GM12878 (cell line): Measurements from ENCODE around the gene CCDC63. TPM values are rescaled to one million over a fixed set of nuclear protein-coding genes. Genes with fewer than 3 reads are reported as not detected.

Source experiments
- ATAC-seq: fragments of 200-7000 bp; cut with Tn5 transposase; 3 replicates; pipeline ENCODE4 v1.9.1; 2020; ENCODE audit warnings: mild to moderate bottlenecking, moderate library complexity
- BruUV-seq: library from RNA; stranded (reverse); fragments of 400-500 nt; replicated peaks from 2 replicates; lab custom pipeline; 2021; lab: Mats Ljungman, UMichigan
- CTCF ChIA-PET: fragments of 300-600 bp; sonication (Branson Sonifier 250); formaldehyde crosslinking; extraction: SDS; loops from one replicate; lab custom pipeline; 2021; ENCODE audit warnings: inconsistent platforms; lab: Yijun Ruan, JAX
- POLR2A ChIA-PET: fragments of 350-600 bp; formaldehyde crosslinking; extraction: SDS; loops from one replicate; lab custom pipeline; 2021; ENCODE audit warnings: inconsistent platforms; lab: Charles Lee
- RAD21 ChIA-PET: fragments of 300-600 bp; sonication (Branson Sonifier 250); formaldehyde crosslinking; loops from one replicate; lab custom pipeline; 2023; ENCODE audit warnings: antibody characterized with exemption; ENCODE audit not compliant: unreplicated experiment; lab: Charles Lee
- SMC1A ChIA-PET: fragments of 300-600 bp; sonication (Branson Sonifier 250); formaldehyde crosslinking; loops from one replicate; lab custom pipeline; 2023; ENCODE audit not compliant: unreplicated experiment, uncharacterized antibody; lab: Charles Lee
- DNase-seq: peaks from one replicate; pipeline ENCODE4 v3.0.0-alpha.2; 2011; ENCODE audit warnings: low read depth, low spot score
- FAIRE-seq: peaks from 3 replicates; lab custom pipeline; 2011; peaks lifted over from hg19 to GRCh38; lab: Jason Lieb, UNC
- H2AFZ ChIP-seq: 2 replicates; pipeline ENCODE4 v1.6.0; 2011; ENCODE audit warnings: low read depth, low read length, control low read depth; ENCODE audit not compliant: control insufficient read depth
- H3K27ac ChIP-seq: 2 replicates; pipeline ENCODE4 v1.5.1; 2011; ENCODE audit warnings: control low read depth; ENCODE audit not compliant: control insufficient read depth, insufficient read depth
- H3K27me3 ChIP-seq, 2 experiments: replicated peaks in 1 of 2; 2 replicates each; pipeline versions ENCODE4 v1.6.0 to v1.6.1; 2011; ENCODE audit warnings: low read length in 1 of 2; ENCODE audit not compliant: control insufficient read depth in 2 of 2, insufficient read depth in 2 of 2
- H3K36me3 ChIP-seq, 2 experiments: 2 replicates each; pipeline ENCODE4 v1.5.1; 2011; ENCODE audit warnings: low read length in 1 of 2; ENCODE audit not compliant: control insufficient read depth in 2 of 2, insufficient read depth in 2 of 2
- H3K4me1 ChIP-seq: 2 replicates; pipeline ENCODE4 v1.6.1; 2011; ENCODE audit warnings: mild to moderate bottlenecking, low read length, moderate library complexity, mixed read lengths; ENCODE audit not compliant: control insufficient read depth, insufficient read depth
- H3K4me2 ChIP-seq: 2 replicates; pipeline ENCODE4 v1.6.0; 2011; ENCODE audit warnings: control low read depth; ENCODE audit not compliant: control insufficient read depth, insufficient read depth
- H3K4me3 ChIP-seq: fragments of 200-600 bp; sonication (generic); 2 replicates; pipeline ENCODE4 v1.5.1; 2016
- H3K79me2 ChIP-seq: 2 replicates; pipeline ENCODE4 v1.6.0; 2011; ENCODE audit warnings: low read length; ENCODE audit not compliant: control insufficient read depth, insufficient read depth
- H3K9ac ChIP-seq: 2 replicates; pipeline ENCODE4 v1.8.0; 2011; ENCODE audit warnings: low read length, control low read depth, mixed read lengths; ENCODE audit not compliant: control insufficient read depth, insufficient read depth
- H3K9me3 ChIP-seq: replicated peaks from 3 replicates; pipeline ENCODE4 v1.5.1; 2011; ENCODE audit warnings: mild to moderate bottlenecking, low read length; ENCODE audit not compliant: control insufficient read depth, insufficient read depth
- H4K20me1 ChIP-seq: 2 replicates; pipeline ENCODE4 v1.6.0; 2011; ENCODE audit not compliant: control insufficient read depth, insufficient read depth
- ATF2 ChIP-seq: IDR thresholded peaks from 2 replicates; pipeline ENCODE4 v1.6.1; 2012; ENCODE audit warnings: low read length, inconsistent platforms
- EZH2 ChIP-seq: IDR thresholded peaks from 2 replicates; pipeline ENCODE4 v1.6.1; 2012; ENCODE audit warnings: low read depth, mild to moderate bottlenecking, control low read depth, inconsistent platforms, low read length, borderline replicate concordance; ENCODE audit not compliant: control insufficient read depth
- JUNB ChIP-seq: IDR thresholded peaks from 2 replicates; pipeline ENCODE4 v1.6.1; 2016; ENCODE audit warnings: antibody characterized with exemption, mild to moderate bottlenecking
- KLF5 ChIP-seq: fragments of 450-650 bp; IDR thresholded peaks from 2 replicates; pipeline ENCODE4 v1.6.1; 2014; ENCODE audit warnings: mild to moderate bottlenecking; ENCODE audit not compliant: partially characterized antibody
- MTA3 ChIP-seq: IDR thresholded peaks from 2 replicates; pipeline ENCODE4 v1.6.1; 2012; ENCODE audit warnings: low read length, inconsistent platforms, borderline replicate concordance
- NR2C2 ChIP-seq: IDR thresholded peaks from 2 replicates; pipeline ENCODE4 v1.6.1; 2011; ENCODE audit warnings: borderline replicate concordance, low read depth; ENCODE audit not compliant: control insufficient read depth, insufficient read length
- RCOR1 ChIP-seq: conservative IDR thresholded peaks from 2 replicates; pipeline ENCODE4 v1.6.1; 2012; ENCODE audit warnings: low read depth, low read length, improper control_type of control experiment
- WRNIP1 ChIP-seq: IDR thresholded peaks from 2 replicates; pipeline ENCODE4 v1.6.1; 2011; ENCODE audit warnings: low read depth, low read length, improper control_type of control experiment, borderline replicate concordance
- ZNF592 ChIP-seq: fragments of 450-650 bp; IDR thresholded peaks from 2 replicates; pipeline ENCODE4 v1.6.1; 2017; ENCODE audit warnings: mild to moderate bottlenecking, moderate library complexity
- ZNF622 ChIP-seq: fragments of 450-650 bp; IDR thresholded peaks from 2 replicates; pipeline ENCODE4 v1.6.1; 2017; ENCODE audit warnings: mild to moderate bottlenecking, inconsistent platforms
- WGBS: methylation state at CpG from one replicate; pipeline ENCODE4 v1.1.6; 2016; ENCODE audit warnings: low lambda C conversion rate; ENCODE audit not compliant: insufficient replicate concordance, insufficient coverage; ENCODE audit errors: missing lambda C conversion rate; 5-methylcytosine and 5-hydroxymethylcytosine counted together
- in situ Hi-C: fragments of 300-500 bp; cut with MboI; formaldehyde crosslinking; loops from 9 replicates; pipeline ENCODE4 v1.14.3; 2018; ENCODE audit warnings: mixed read lengths
- intact Hi-C: fragments of 100-400 bp; cut with micrococcal nuclease; formaldehyde crosslinking; loops from one replicate; pipeline ENCODE4 v1.14.2; 2022; ENCODE audit not compliant: unreplicated experiment
- polyA plus RNA-seq, 11 experiments: library from polyadenylated mRNA; depleted of rRNA in 4 of 11; unstranded in 6 of 11; stranded (reverse) in 5 of 11; fragments of >200 nt; fragmentation: Nextera tagmentation in 4 of 11; fragmentation: Illumina TruSeq in 1 of 11; extraction: Ambion mirVana in 4 of 11; extraction: Trizol in 1 of 11; gene quantifications; 1 replicate in 1 of 11; 2 replicates in 10 of 11; pipeline versions ENCODE4 v1.2.1 to v1.2.3, GENCODE V29; 2011 to 2016; ENCODE audit warnings: inconsistent platforms in 2 of 11, missing spikeins in 2 of 11, low read depth in 1 of 11
- total RNA-seq, 4 experiments: library from RNA; depleted of rRNA in 3 of 4; stranded (reverse); fragments of >200 nt in 3 of 4; fragmentation: Illumina TruSeq in 1 of 4; extraction: Trizol in 1 of 4; gene quantifications; 2 replicates each; pipeline versions ENCODE4 v1.2.1 to v1.2.3, GENCODE V29; 2013 to 2021
- TF ChIP-seq, protein P1 (sequence below): IDR thresholded peaks from 2 replicates; pipeline ENCODE4 v1.6.1; 2011; ENCODE audit warnings: mild to moderate bottlenecking, low read depth, low read length, moderate library complexity; ENCODE audit not compliant: insufficient replicate concordance
- TF ChIP-seq, protein P2 (sequence below): IDR thresholded peaks from 2 replicates; pipeline ENCODE4 v1.6.1; 2012; ENCODE audit warnings: mild to moderate bottlenecking, low read depth, low read length

CCDC63 gene
- total and polyA plus RNA-seq, 10 of the 15 experiments (the other 5 are each of a cell fraction or from before 2014, with no cell fraction given) = not detected

GRCh38 chr12:110850762-110851161 is 4.0 kb downstream of the CCDC63 start (continued):
- TF ChIP-seq ZNF592 (no peak), NR2C2 (no peak), EZH2 (no peak)
- TF ChIP-seq, protein P1, sequence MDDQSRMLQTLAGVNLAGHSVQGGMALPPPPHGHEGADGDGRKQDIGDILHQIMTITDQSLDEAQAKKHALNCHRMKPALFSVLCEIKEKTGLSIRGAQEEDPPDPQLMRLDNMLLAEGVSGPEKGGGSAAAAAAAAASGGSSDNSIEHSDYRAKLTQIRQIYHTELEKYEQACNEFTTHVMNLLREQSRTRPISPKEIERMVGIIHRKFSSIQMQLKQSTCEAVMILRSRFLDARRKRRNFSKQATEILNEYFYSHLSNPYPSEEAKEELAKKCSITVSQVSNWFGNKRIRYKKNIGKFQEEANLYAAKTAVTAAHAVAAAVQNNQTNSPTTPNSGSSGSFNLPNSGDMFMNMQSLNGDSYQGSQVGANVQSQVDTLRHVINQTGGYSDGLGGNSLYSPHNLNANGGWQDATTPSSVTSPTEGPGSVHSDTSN = no peak

DNA sequence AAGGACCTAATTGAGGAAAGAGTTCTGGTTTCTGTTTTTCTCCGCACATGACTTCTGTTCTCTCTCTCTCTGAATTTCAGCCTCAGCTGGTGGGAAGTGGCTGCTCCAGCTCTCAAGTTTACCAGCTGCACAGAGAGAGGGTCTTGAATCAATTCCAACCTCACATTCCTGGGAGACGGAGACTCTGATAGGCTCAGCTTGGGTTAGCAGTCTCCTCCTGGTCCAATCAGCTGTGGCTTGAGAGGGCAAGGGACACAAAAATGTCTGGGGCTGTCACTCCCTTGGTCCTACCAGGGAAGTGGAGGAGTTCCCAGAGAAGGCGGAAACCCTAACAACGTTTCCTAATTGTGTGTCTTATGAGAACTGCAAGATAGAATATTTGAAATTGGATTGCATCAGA is 7.0 kb downstream of the CCDC63 start:
- FAIRE-seq = no peak
- Histone ChIP-seq H3K36me3 (no peaks in the 10 kb centered on the region), H3K4me1 (no peaks in the 10 kb centered on the region), H3K9ac (no peak overlapping the region), H3K9me3 (no peaks in the 10 kb centered on the region), H4K20me1 (no peaks in the 10 kb centered on the region), H3K4me2 (no peak overlapping the region), H2AFZ (no peak overlapping the region), H3K79me2 (no peaks in the 10 kb centered on the region), H3K27me3 (no peaks in the 10 kb centered on the region; a peak in 2 of 4 replicates), H3K4me3 (no peak overlapping the region), H3K27ac (no peak overlapping the region)
- in situ Hi-C loops (no loop called here), intact Hi-C loops (no loop called here)
- DNase-seq = no peak
- RAD21 ChIA-PET = no interaction called here
- BruUV-seq = no TSS peak
- WGBS = 56% methylated on average over 4 of the region's 4 CpGs
- POLR2A ChIA-PET = no interaction called here
- CTCF ChIA-PET = interaction anchor here (1.4 kb wide), 1 partner anchor 34 kb away, joined by 3 read pairs; no protein-coding TSS in a partner anchor
- SMC1A ChIA-PET = interaction anchor here (1.8 kb wide), 1 partner anchor 149 kb away, joined by 3 read pairs; no protein-coding TSS in a partner anchor
- ATAC-seq = no peak
- TF ChIP-seq RCOR1 (no peak), ZNF622 (no peak), NR2C2 (no peak), MTA3 (no peak), ATF2 (no peak), WRNIP1 (no peak), JUNB (no peak), KLF5 (no peak)
- TF ChIP-seq, protein P2, sequence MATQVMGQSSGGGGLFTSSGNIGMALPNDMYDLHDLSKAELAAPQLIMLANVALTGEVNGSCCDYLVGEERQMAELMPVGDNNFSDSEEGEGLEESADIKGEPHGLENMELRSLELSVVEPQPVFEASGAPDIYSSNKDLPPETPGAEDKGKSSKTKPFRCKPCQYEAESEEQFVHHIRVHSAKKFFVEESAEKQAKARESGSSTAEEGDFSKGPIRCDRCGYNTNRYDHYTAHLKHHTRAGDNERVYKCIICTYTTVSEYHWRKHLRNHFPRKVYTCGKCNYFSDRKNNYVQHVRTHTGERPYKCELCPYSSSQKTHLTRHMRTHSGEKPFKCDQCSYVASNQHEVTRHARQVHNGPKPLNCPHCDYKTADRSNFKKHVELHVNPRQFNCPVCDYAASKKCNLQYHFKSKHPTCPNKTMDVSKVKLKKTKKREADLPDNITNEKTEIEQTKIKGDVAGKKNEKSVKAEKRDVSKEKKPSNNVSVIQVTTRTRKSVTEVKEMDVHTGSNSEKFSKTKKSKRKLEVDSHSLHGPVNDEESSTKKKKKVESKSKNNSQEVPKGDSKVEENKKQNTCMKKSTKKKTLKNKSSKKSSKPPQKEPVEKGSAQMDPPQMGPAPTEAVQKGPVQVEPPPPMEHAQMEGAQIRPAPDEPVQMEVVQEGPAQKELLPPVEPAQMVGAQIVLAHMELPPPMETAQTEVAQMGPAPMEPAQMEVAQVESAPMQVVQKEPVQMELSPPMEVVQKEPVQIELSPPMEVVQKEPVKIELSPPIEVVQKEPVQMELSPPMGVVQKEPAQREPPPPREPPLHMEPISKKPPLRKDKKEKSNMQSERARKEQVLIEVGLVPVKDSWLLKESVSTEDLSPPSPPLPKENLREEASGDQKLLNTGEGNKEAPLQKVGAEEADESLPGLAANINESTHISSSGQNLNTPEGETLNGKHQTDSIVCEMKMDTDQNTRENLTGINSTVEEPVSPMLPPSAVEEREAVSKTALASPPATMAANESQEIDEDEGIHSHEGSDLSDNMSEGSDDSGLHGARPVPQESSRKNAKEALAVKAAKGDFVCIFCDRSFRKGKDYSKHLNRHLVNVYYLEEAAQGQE = no peak
